Measurements from ENCODE around the gene DHX16.
"Not testable (repeated sequence)": the region's sequence is repeated elsewhere in the genome, so short reads cannot be mapped to it uniquely, and the experiment has no call there.

The DHX16 gene

GRCh38 chr6:30672445-30673253 is at the start of gene DHX16:
DHX16 (minus strand) TSS chr6:30673006; CDS start chr6:30672841, 165 bp downstream.
- peak; percentile 86 for TF ChIP-seq CTCF (conservative IDR thresholded peaks at IDR 0.05; ENCODE audit: control insufficient read depth, insufficient read depth, low read depth, low read length)
- H3K4me3 ChIP-seq (ENCODE audit: control insufficient read depth, low read depth, low read length): peak within 1 kb of the TSS; percentile 93
- peak; percentile 99 for DNase-seq (ENCODE audit: low read depth)

DNA sequence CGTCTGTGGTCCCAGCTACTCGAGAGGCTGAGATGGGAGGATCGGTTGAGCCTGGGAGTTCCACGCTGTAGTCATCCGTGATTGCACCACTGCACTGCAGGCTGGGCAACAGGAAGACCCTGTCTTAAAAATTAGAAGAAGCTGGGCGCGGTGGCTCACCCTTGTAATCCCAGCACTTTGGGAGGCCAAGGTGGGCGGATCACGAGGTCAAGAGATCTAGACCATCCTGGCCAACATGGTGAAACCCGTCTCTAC is 49.1 kb upstream of the DHX16 start:
- peak overlapping the region; percentile 94 for H3K4me3 ChIP-seq (ENCODE audit: control insufficient read depth, low read depth, low read length)
- peak; percentile 57 for DNase-seq (ENCODE audit: low read depth)

- DNase-seq (ENCODE audit: low read depth): peak; percentile 83
- H3K4me3 ChIP-seq (ENCODE audit: control insufficient read depth, low read depth, low read length): peak overlapping the region; percentile 100
- TF ChIP-seq CTCF (conservative IDR thresholded peaks at IDR 0.05; ENCODE audit: control insufficient read depth, insufficient read depth, low read depth, low read length): no peak
Measured at GRCh38 chr6:30721198-30722024, 48.6 kb upstream of the DHX16 start.

DNA sequence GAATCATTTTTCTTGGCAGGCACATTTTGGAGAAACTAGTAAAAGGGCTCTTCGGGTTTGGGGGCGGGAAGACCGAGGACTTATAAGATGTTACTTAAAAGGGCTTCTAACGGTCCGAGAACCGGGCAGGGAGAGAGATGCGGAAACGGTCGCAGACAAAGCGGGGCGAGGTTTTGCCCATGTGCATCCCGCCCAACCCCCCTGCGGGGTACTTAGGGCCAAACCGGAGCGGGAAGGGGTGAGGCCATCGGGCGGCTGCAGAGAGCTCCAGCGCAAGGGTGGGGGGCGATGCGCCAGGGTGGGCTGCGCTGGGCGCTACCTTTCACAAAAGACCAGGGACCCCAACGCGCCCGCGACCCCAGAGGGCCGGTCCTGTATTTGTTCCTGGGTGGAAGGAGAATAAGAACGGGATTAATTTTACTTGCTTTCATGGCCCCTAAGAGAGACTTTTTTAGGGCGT is 48.0 kb upstream of the DHX16 start:
- DNase-seq (ENCODE audit: low read depth): peak; percentile 45
- peak overlapping the region; percentile 100 for H3K4me3 ChIP-seq (ENCODE audit: control insufficient read depth, low read depth, low read length)
- TF ChIP-seq CTCF (conservative IDR thresholded peaks at IDR 0.05; ENCODE audit: control insufficient read depth, insufficient read depth, low read depth, low read length): no peak

- peak; percentile 97 for DNase-seq (ENCODE audit: low read depth)
- TF ChIP-seq CTCF (conservative IDR thresholded peaks at IDR 0.05; ENCODE audit: control insufficient read depth, insufficient read depth, low read depth, low read length): no peak
- H3K4me3 ChIP-seq (ENCODE audit: control insufficient read depth, low read depth, low read length): peak within 1 kb of the TSS; percentile 100
Measured at GRCh38 chr6:30719791-30720737, 47.3 kb upstream of the DHX16 start, which contains the start of gene TUBB. TUBB (plus strand) TSS chr6:30720352; CDS start chr6:30720507, 155 bp downstream.

DNA sequence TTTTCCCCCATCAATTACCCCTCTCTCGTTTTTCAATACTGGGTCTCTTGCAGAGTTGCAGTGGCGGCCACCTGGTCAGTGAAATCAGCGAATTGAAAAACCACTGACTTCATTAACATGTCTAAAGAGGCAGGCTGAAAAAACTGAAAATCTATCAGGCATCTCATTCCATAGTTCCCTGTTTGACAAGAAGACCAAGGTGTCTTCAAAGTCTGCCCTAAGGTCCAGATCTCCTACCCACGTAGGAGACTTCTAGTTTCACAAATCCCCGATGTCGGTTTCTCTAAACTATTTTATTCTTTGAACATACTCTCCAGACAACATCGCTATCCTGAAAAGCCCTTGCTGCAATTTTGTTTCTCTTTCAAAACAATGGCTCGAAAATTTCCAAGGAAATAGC is 46.5 kb upstream of the DHX16 start:
- H3K4me3 ChIP-seq (ENCODE audit: control insufficient read depth, low read depth, low read length): peak overlapping the region; percentile 100
- TF ChIP-seq CTCF (conservative IDR thresholded peaks at IDR 0.05; ENCODE audit: control insufficient read depth, insufficient read depth, low read depth, low read length): no peak
- DNase-seq (ENCODE audit: low read depth): no peak

DNA sequence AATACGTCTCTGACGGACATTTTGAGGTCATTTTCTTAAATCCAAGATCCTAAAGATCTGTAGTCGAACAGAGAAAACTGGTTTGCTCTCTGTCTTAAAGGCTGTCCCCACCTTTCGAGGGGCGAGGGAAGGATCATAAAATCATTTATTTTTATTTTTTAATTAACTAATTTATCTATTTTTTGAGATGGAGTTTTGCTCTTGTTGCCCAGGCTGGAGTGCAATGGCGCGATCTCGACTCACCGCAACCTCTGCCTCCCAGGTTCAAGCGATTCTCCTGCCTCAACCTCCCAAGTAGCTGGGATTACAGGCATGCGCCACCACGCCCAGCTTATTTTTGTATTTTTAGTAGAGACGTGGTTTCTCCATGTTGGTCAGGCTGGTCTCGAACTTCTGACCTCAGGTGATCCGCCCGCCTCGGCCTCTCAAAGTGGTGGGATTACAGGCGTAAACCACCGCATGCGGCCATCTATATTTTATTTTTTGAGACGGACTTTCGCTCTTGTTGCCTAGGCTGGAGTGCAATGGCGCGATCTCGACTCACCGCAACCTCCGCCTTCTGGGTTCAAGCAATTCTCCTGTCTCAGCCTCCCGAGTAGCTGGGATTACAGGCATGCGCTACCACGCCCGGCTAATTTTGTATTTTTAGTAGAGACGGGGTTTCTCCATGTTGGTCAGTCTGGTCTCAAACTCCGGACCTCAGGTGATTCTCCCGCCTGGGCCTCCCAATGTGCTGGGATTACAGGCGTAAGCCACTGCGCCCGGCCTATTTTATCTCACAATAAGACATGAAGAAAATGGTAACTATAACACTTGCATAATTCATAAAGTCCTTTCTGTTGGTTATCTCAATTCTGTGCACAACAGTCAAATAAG is 45.3 kb upstream of the DHX16 start:
- peak overlapping the region; percentile 35 for H3K4me3 ChIP-seq (ENCODE audit: control insufficient read depth, low read depth, low read length)
- not testable (repeated sequence) for DNase-seq (ENCODE audit: low read depth)

Measured in fibroblast of mammary gland (primary cell).